NCI-H1436 treated with DMSO at 0.1 percent for 48 hours (cell line): ENCODE results near the gene TMEM39B.
"Not testable (repeated sequence)": the region's sequence is repeated elsewhere in the genome, so short reads cannot be mapped to it uniquely, and the experiment has no call there.

Experiments
- DNase-seq: peaks from one replicate; lab custom pipeline; 2025; lab: John Stamatoyannopoulos, UW

Gene TMEM39B

GRCh38 chr1:32072622-32073298, at the start of gene TMEM39B:
Gene TMEM39B (plus strand): TSS chr1:32072939. CDS start chr1:32073048, 109 bp downstream.
- peak; percentile 91 for DNase-seq

DNA sequence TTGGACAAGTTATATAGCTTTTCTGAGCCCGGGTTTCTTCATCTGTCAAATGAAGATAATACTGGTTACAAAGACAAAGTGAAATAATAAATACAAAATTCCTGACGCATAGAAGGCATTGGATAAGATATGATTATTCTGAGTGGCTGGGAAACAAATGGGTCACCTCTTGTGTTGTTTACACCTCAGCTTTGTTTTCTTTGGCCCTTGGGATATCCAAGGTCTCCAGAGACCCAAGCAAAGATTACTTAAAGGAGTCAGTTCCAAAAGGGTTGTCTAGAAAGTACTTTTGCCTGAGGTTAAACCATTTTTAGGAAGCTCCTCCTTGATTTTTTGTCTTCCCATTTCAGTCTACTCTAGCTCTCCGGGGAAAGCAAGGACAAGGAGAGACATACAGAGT, 49.4 kb upstream of the TMEM39B start:
- no peak for DNase-seq

DNA sequence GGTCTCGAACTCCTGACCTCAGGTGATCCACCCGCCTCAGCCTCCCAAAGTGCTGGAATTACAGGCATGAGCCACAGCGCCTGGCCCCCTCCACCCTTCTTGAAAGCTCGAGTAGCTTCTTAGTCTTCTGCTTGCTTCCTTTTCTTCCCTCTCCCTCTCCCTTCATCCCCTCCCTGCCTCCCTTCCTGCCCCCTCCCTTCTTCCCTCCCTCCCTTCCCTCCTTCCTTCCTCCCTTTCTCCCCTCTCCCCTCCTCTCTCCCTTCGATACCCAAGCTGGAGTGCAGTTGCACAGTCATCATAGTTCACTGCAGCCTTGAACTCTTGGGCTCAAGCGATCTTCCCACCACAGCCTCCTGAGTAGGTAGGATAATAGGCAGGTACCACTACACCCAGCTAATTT, 47.2 kb upstream of the TMEM39B start:
- no peak for DNase-seq

DNA sequence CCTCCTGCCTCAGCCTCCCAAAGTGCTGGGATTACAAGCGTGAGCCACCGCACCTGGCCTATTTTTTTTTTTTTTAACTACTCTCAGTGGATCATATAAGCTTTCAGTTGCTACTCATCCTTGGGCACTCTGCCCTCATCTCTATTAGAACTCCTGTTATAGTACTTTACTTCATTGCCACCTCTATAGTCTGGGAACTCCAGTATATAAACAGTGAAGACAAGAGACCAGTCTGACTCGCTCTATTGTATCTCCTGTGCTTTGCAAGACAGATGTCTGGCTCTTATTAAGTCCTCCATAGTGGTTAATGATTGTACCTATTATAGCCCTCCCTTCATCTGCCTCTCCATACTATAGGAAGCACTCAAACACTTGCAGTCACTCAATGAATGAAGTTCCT, 44.0 kb upstream of the TMEM39B start:
- peak; percentile 55 for DNase-seq

GRCh38 chr1:32031578-32032274, 41.0 kb upstream of the TMEM39B start:
- DNase-seq: no peak

- no peak for DNase-seq
Measured at GRCh38 chr1:32032275-32032615, 40.5 kb upstream of the TMEM39B start.

GRCh38 chr1:32035119-32035518, 37.6 kb upstream of the TMEM39B start:
- DNase-seq: no peak

DNA sequence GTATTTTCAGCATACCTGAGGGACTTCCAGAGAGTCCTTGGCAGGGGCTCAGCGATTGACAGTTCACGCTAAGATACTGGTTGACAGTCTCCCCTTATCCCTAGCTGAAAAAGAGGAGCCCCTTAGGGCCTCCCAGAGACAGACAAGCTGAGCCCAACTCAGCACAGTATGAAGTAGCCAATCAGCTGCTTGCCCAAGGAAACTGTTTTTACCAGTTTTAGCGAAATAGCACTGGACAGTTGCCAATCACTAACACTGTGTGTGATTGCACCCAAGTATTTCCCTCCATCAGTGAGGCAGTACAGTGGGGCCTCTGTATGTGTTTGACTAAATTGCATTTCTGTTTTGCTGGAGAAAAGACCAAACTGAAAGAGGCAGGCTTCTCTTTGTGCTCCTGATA, 32.0 kb upstream of the TMEM39B start:
- DNase-seq: no peak

- no peak for DNase-seq
Measured at GRCh38 chr1:32042330-32042729, 30.4 kb upstream of the TMEM39B start.

DNA sequence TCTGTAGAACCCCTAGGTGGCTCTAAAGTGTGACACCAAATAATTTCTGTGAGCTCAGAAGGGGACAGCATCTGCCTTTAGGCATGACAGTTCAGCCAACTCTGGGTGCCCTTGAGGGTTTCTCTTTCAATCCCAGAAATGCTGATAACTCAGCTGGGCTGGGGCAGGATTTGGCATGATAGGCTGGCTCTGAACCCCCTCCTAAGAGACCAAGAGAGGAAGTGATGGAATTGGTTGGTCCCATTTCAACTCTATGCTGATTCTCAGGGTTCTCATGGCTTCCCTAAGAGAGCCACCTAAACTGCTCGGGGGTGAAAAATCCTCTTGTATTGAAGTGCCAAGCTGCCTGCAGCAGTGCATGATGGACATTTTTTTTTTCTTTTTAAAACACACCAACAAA, 28.5 kb upstream of the TMEM39B start:
- DNase-seq: no peak

- DNase-seq: no peak
Measured at GRCh38 chr1:32045772-32046171, 27.0 kb upstream of the TMEM39B start.

DNA sequence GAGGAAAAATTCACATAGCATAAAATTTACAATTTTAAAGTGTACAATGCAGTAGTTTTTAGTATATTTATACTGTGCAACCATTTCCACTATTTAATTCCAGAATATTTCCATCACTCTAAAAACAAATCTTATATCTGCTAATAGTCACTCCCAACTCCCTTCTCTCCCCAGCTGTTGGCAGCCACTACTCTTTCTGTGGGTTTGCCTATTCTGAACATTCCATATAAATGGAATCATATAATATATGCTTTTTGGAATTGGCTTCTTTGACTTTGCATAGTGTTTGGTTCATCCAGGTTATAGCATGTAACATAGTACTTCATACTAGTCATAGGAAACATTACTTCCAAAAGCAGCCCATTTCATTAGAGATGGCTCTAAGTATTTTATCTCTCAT, 25.0 kb upstream of the TMEM39B start:
- DNase-seq: no peak

DNA sequence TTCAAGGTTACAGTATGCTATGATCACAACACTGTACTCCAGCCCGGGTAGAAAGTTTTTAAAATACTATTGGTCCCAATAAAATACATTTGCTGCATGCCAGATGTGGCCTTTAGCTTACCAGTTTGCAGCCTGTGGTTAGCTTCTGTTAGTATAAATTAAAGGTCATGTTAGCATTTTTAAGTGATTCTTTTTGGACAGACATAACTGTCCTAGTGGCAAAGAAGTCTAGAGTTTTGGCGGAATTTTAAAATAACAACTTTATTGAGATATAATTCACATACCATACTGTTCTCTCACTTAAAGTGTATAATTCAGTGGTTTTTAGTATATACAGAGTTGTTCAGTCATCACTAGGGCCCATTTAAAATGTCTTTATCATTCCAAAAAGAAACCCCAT, 24.3 kb upstream of the TMEM39B start:
- DNase-seq: no peak

- DNase-seq: no peak
Measured at GRCh38 chr1:32051706-32052105, 21.0 kb upstream of the TMEM39B start.

- no peak for DNase-seq
Measured at GRCh38 chr1:32052887-32053286, 19.9 kb upstream of the TMEM39B start.

GRCh38 chr1:32055416-32055815, 17.3 kb upstream of the TMEM39B start:
- DNase-seq: peak; percentile 37

DNA sequence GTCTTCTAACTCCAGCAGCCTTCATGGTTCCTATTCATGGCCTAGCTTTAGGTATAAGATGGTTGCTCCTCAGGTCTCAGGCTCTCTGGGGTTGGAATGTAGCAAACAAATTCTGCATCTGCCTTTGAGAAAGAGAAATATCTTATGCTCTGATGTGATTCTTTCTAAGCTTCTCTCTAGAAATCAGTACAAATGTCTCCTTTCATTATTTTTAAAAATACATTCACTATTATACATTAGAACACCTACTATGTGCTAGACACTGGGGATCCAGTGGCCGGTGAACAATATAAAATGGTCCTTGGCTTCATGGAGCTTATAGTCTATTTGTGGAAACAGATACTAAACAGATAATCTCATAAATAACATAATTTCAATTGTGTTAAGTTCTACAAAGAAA, 16.1 kb upstream of the TMEM39B start:
- no peak for DNase-seq

- DNase-seq: no peak
Measured at GRCh38 chr1:32060914-32061313, 11.8 kb upstream of the TMEM39B start.

DNA sequence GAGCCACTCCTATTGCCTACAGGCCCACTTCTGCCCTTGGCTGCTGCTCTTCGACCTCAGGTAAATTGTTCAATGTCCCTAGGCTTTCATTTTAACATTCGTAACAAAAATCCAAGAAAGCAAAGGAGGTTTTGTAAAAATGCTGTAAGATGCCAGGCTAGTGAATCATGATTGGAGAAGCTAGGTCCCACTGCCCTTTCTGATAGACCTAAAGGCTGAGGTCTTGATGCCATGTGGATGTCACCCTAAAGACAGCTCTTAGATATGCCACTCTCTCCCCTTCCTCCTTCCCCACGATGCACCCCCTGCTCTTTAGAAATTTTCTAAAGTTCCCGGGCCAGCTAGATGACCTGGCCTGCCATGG, 9.9 kb upstream of the TMEM39B start:
- DNase-seq: no peak

- DNase-seq: peak; percentile 60
Measured at GRCh38 chr1:32063261-32063681, 9.5 kb upstream of the TMEM39B start.

- DNase-seq: not testable (repeated sequence)
Measured at GRCh38 chr1:32065613-32066488, 6.9 kb upstream of the TMEM39B start.

DNA sequence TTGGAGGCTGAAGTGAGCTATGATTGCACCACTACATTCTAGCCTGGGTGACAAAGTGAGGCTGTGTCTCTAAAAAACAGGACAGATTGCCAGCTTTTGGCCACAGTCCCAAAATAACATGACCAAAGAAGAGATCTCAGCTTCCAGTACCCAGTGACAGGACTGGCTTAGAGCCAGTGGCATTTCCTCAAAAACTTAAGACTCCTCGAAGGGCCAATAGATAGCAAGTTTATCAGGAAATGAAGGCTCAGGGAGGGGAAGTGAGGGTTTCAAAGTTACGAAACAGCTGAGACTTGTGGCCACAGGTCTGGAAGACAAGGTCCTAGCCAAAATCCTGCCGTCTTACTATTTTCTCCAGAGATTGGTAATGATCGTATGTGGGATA, 6.3 kb upstream of the TMEM39B start:
- no peak for DNase-seq

GRCh38 chr1:32068957-32069588, 3.7 kb upstream of the TMEM39B start:
- no peak for DNase-seq
